K562 (cell line): ENCODE results near the gene LRRC61. TPM values are rescaled to one million over a fixed set of nuclear protein-coding genes. Genes with fewer than 3 reads are reported as not detected.

Experiments
- ARHGAP35 ChIP-seq: fragments of 450-650 bp; IDR thresholded peaks from 2 replicates; pipeline ENCODE4 v1.6.1; 2018; ENCODE audit not compliant: partially characterized antibody
- BCOR ChIP-seq: fragments of 450-650 bp; IDR thresholded peaks from 2 replicates; pipeline ENCODE4 v1.6.1; 2016
- CHD4 ChIP-seq: fragments of 200-600 bp; sonication (generic); IDR thresholded peaks from 3 replicates; pipeline ENCODE4 v1.6.1; 2012; ENCODE audit warnings: low read depth, mild to moderate bottlenecking, mixed read lengths, low read length, inconsistent platforms; ENCODE audit not compliant: insufficient read depth, insufficient replicate concordance, poor library complexity, severe bottlenecking
- ETV6 ChIP-seq, 3 experiments: fragments of 150-350 bp in 1 of 3; sonication (generic) in 1 of 3; formaldehyde crosslinking in 1 of 3; IDR thresholded peaks; 2 replicates each; pipeline versions ENCODE4 v1.6.1 to v1.8.0; 2014 to 2022; ENCODE audit warnings: borderline replicate concordance in 2 of 3, low read depth in 2 of 3, antibody characterized with exemption in 1 of 3, low read length in 1 of 3, mild to moderate bottlenecking in 1 of 3, missing genetic modification reagents in 1 of 3
- FOXK1 ChIP-seq: sonication (generic); formaldehyde crosslinking; IDR thresholded peaks from 2 replicates; pipeline ENCODE4 v1.8.0; 2022; ENCODE audit warnings: missing genetic modification reagents, mild to moderate bottlenecking, borderline replicate concordance
- HDAC1 ChIP-seq, 2 experiments: fragments of 450-650 bp; IDR thresholded peaks; 2 replicates each; pipeline ENCODE4 v1.6.1; 2016 to 2017; ENCODE audit warnings: inconsistent platforms in 1 of 2, mild to moderate bottlenecking in 1 of 2, moderate library complexity in 1 of 2
- HMGN3 ChIP-seq: IDR thresholded peaks from 2 replicates; pipeline ENCODE4 v1.6.1; 2011; ENCODE audit warnings: borderline replicate concordance, low read depth, mild to moderate bottlenecking, mixed read lengths, low read length; ENCODE audit not compliant: insufficient read length; ENCODE audit errors: extremely low read depth
- KLF16 ChIP-seq: IDR thresholded peaks from 2 replicates; pipeline ENCODE4 v1.6.1; 2016; ENCODE audit warnings: antibody characterized with exemption
- LARP7 ChIP-seq: fragments of 450-650 bp; IDR thresholded peaks from 2 replicates; pipeline ENCODE4 v1.6.1; 2016
- NKRF ChIP-seq: fragments of 450-650 bp; IDR thresholded peaks from 2 replicates; pipeline ENCODE4 v1.6.1; 2016; ENCODE audit warnings: borderline replicate concordance
- PHB2 ChIP-seq: fragments of 450-650 bp; IDR thresholded peaks from 2 replicates; pipeline ENCODE4 v1.6.1; 2017; ENCODE audit warnings: low read depth
- PML ChIP-seq: IDR thresholded peaks from 2 replicates; pipeline ENCODE4 v1.6.1; 2012; ENCODE audit warnings: low read length, inconsistent platforms
- POU5F1 ChIP-seq: fragments of 150-350 bp; IDR thresholded peaks from 2 replicates; pipeline ENCODE4 v1.6.1; 2014; ENCODE audit warnings: borderline replicate concordance, low read length, low read depth, mild to moderate bottlenecking; ENCODE audit not compliant: partially characterized antibody
- SMARCA5 ChIP-seq: fragments of 450-650 bp; IDR thresholded peaks from 2 replicates; pipeline ENCODE4 v1.6.1; 2016
- STAT6 ChIP-seq: sonication (generic); formaldehyde crosslinking; IDR thresholded peaks from 2 replicates; pipeline ENCODE4 v1.8.1; 2023; ENCODE audit warnings: mild to moderate bottlenecking, missing genetic modification reagents
- TSC22D4 ChIP-seq: fragments of 450-650 bp; IDR thresholded peaks from 2 replicates; pipeline ENCODE4 v1.6.1; 2016; ENCODE audit warnings: missing genetic modification characterization, missing biosample characterization, control low read depth
- ZBTB43 ChIP-seq: sonication (generic); formaldehyde crosslinking; IDR thresholded peaks from 2 replicates; pipeline ENCODE4 v1.8.0; 2023; ENCODE audit warnings: mild to moderate bottlenecking, missing genetic modification reagents
- ZNF165 ChIP-seq: fragments of 250-450 bp; sonication (Bioruptor Pico); IDR thresholded peaks from 2 replicates; pipeline ENCODE4 v1.4.0; 2020; ENCODE audit warnings: borderline replicate concordance
- ZNF584 ChIP-seq: fragments of 200-800 bp; sonication (Bioruptor generic); IDR thresholded peaks from 2 replicates; pipeline ENCODE4 v1.6.1; 2016; ENCODE audit warnings: low read depth, mild to moderate bottlenecking, missing genetic modification characterization, missing compliant biosample characterization
- polyA plus RNA-seq, 8 experiments: library from polyadenylated mRNA; depleted of rRNA in 4 of 8; stranded (reverse) in 5 of 8; unstranded in 3 of 8; fragments of >200 nt; fragmentation: Nextera tagmentation in 2 of 8; fragmentation: Illumina TruSeq in 1 of 8; extraction: Ambion mirVana in 2 of 8; extraction: Trizol in 1 of 8; gene quantifications; 2 replicates each; pipeline versions ENCODE4 v1.2.1 to v1.2.3, GENCODE V29; 2011 to 2014; ENCODE audit warnings: inconsistent platforms in 1 of 8, missing spikeins in 1 of 8
- total RNA-seq, 7 experiments: library from RNA; depleted of rRNA in 6 of 7; stranded (reverse); fragments of >200 nt in 6 of 7; fragmentation: Illumina TruSeq in 2 of 7; extraction: Trizol in 2 of 7; gene quantifications; 2 replicates each; pipeline versions ENCODE4 v1.2.1 to v1.2.3, GENCODE V29; 2011 to 2021; ENCODE audit warnings: low replicate concordance in 1 of 7
- TF ChIP-seq, protein P1 (sequence below): sonication (generic); formaldehyde crosslinking; IDR thresholded peaks from 2 replicates; pipeline ENCODE4 v1.8.1; 2023; ENCODE audit warnings: mild to moderate bottlenecking, missing genetic modification reagents

LRRC61 gene
- total and polyA plus RNA-seq, 9 of the 15 experiments (the other 6 are each of a cell fraction or from before 2014, with no cell fraction given) = 1.3 to 55.2 (median 35.2) TPM

DNA sequence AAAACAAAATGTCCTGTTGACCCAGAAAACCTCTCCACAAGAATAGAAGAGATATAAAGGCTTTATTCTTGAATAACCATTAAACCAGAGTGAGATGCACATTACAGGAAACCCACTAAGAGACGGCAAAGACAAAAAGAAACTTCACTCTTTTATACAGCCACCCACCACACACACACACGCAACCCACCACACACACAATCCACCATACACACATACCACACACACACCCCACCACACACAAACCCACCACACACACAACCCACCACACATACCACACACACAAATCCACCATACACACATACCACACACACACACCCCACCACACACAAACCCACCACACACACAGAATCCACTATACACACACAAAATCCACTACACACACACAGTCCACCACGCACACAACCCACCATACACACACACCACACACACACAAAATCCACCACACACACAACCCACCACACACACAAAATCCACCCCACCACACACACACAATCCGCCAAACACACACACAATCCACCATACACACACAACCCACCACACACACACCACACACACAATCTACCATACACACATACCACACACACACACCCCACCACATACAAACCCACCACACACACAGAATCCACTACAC, 36.0 kb downstream of the LRRC61 start (continued):
- TF ChIP-seq, protein P1, sequence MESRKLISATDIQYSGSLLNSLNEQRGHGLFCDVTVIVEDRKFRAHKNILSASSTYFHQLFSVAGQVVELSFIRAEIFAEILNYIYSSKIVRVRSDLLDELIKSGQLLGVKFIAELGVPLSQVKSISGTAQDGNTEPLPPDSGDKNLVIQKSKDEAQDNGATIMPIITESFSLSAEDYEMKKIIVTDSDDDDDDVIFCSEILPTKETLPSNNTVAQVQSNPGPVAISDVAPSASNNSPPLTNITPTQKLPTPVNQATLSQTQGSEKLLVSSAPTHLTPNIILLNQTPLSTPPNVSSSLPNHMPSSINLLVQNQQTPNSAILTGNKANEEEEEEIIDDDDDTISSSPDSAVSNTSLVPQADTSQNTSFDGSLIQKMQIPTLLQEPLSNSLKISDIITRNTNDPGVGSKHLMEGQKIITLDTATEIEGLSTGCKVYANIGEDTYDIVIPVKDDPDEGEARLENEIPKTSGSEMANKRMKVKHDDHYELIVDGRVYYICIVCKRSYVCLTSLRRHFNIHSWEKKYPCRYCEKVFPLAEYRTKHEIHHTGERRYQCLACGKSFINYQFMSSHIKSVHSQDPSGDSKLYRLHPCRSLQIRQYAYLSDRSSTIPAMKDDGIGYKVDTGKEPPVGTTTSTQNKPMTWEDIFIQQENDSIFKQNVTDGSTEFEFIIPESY (CRISPR knock-in tag) = peak; percentile 84
- peak; percentile 59 for TF ChIP-seq ARHGAP35
- no peak for TF ChIP-seq PML
- TF ChIP-seq TSC22D4 = peak; percentile 75; the same call in 1 of the 2 replicates
- peak; percentile 48; the same call in 1 of the 2 replicates for TF ChIP-seq SMARCA5
- TF ChIP-seq ZBTB43 (CRISPR knock-in tag) = 0 out of 2 replicates have a peak, but pooled peaks have one; percentile 27
- no peak for TF ChIP-seq ETV6 (IDR thresholded peaks at IDR 0.05; ENCODE audit: borderline replicate concordance in 1 of 2, low read depth in 2 of 2, low read length in 1 of 2)
- TF ChIP-seq ETV6 (CRISPR knock-in tag; IDR thresholded peaks at IDR 0.05; ENCODE audit: borderline replicate concordance) = 0 out of 2 replicates have a peak, but pooled peaks have one; percentile 1
- TF ChIP-seq HDAC1 (IDR thresholded peaks at IDR 0.05) = peak in 1 of 2 experiments; percentile 26; a peak in 2 of 4 replicates
- peak; percentile 61 for TF ChIP-seq NKRF
- TF ChIP-seq CHD4 = peak; percentile 66
- TF ChIP-seq LARP7 = peak; percentile 78
- TF ChIP-seq STAT6 (CRISPR knock-in tag) = no peak
- TF ChIP-seq ZNF584 (CRISPR knock-in tag) = no peak
- TF ChIP-seq PHB2 = peak; percentile 51; the same call in 1 of the 2 replicates
- no peak for TF ChIP-seq POU5F1
- TF ChIP-seq ZNF165 (CRISPR knock-in tag) = no peak
- TF ChIP-seq FOXK1 = 0 out of 2 replicates have a peak, but pooled peaks have one; percentile 64
- TF ChIP-seq KLF16 = no peak
- peak; percentile 33; the same call in 1 of the 2 replicates for TF ChIP-seq BCOR
- TF ChIP-seq HMGN3 = no peak
